Activated CD4-positive, alpha-beta T cell treated with anti-CD3 and anti-CD28 coated beads for 24 hours (primary cell): ENCODE data around the gene SLA2.
A peak's percentile ranks its signal among the peaks of the same experiment; 100 is the strongest.
"Not testable (repeated sequence)": the region's sequence is repeated elsewhere in the genome, so short reads cannot be mapped to it uniquely, and the experiment has no call there.

Experiments
- DNase-seq, 2 donors: peaks; one replicate each; pipeline ENCODE4 v3.0.0-alpha.2; 2020; ENCODE audit warnings: low read depth in 2 of 2

The SLA2 gene, protein sequence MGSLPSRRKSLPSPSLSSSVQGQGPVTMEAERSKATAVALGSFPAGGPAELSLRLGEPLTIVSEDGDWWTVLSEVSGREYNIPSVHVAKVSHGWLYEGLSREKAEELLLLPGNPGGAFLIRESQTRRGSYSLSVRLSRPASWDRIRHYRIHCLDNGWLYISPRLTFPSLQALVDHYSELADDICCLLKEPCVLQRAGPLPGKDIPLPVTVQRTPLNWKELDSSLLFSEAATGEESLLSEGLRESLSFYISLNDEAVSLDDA

DNA sequence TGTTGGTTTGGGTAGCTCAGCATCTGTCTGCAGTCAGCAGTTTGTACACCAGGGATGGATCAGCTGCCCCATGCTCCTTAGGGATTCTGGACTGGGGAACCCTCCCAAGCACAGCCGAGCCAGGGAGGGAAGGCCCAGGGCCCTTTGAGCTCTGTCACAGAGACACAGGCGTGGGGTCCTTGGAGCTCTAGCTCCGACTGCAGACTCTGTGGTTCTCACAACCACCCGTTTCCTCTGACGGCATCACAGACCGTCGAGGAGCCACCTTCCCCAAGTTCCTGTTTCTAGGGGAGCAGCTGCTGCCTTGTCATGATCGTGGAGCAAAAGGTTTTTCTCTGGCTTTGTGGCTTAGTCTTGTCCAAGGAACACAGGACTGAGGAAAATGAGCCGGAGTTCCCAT is at the start of gene SLA2:
Gene SLA2 (minus strand): TSS at position 199 of the 400 bp plus-strand sequence. CDS start 4,861 bp downstream, outside the sequence.
- DNase-seq: peak; percentile 22 to 44

DNA sequence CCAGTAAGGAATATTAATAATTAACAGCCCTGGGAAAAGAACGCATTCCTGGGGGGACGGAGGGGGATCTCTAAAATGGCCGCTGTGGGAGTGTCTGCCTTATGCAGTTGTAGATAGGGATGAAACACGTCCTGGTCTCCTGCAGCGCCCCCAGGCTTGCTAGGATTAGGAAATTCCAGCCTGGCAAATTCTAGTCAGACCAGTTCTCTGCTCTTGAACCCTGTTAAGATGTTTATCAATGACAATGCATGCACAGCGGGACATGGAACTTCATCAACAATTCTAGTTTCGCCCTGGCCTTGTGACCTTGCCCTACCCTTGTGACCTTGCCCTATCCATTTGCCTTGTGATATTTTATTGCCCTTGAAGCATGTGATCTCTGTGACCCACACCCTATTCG is 49.5 kb upstream of the SLA2 start:
- DNase-seq: not testable (repeated sequence)

DNA sequence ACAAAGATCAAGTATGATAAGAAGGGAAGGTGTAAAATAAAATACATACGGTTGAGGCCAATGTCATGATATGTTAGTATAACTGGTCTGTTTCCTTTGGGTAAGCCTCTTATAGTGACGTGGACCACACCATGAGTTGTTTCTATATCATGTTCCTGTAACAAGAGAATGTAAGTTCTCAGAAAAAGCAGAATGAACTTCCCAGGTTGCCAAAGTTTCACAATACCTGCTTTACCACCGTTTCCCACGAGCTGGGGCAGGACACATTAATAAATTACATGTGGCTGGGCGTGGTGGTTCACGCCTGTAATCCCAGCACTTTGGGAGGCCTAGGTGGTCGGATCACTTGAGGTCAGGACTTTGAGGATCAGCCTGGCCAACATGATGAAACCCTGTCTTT is 42.6 kb upstream of the SLA2 start:
- no peak for DNase-seq

DNA sequence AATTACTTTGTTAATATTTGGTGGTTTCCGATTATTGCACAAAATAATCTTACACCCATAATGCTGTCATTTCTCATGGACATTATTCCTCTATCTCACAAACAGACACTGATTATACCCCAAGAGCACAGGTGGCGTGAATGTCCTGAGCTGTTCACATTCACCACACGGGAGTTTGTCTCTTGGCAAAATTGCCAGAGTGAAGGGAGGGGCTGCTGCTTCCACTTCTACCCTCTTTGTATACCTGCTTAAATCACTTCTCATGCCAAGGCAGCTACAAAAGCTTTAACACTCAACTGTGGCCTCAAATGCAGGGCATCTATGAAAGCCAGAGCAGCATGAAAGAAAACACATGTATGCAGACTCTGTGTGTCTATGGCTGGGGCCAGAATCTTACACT is 41.9 kb upstream of the SLA2 start:
- no peak for DNase-seq

DNA sequence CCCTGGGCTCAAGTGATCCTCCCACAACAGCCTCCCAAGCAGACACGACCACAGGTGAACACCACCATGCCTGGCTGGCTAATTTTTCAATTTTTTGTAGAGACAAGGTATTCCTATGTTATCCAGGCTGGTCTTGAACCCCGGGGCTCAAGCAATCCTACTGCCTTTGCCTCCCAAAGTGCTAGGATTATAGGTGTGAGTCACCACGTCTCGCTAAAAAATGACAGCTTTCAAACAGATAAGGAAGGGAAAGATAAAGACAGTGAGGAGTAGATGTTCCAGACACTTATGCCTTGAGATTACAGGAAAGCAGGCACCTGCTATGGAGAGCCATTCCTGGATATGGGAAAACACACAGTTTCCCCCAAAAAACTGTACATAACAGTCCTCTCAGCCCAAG is 40.9 kb upstream of the SLA2 start:
- DNase-seq: no peak

DNA sequence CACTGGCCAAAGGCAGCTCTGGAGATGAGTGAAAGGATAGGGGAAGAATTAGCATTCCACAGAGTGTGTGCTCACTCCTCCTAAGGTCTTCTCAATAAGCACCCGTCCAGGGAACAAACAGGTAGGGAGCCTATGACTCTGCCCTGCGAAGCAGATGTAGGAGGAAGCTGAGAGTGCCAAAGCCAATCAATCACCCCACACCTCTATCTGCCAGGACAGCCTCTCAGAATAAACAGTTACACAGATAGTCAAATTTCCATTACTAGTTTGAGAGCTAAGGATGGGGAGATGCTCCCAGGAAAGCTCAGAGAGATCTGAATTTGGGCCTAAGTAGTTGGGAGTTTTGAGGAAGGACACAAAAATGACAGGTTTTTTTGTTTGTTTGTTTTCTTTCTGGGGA is 40.5 kb upstream of the SLA2 start:
- DNase-seq: no peak

DNA sequence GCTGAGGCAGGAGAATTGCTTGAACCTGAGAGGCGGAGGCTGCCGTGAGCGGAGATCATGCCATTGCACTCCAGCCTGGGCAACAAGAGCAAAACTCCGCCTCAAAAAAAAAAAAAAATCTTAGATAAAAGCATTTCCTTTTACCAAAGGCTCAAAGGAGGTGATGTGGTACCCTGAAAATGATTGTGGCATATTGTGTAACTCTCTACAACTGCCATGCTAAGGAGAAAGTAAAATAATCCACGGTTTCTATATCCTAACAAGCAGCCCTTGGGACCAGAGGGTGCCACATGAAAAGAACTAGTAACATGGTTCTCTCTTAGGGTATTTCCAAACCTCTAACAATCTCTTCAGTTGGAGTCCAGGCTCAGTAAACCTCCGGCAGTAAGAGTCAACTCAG is 38.8 kb upstream of the SLA2 start:
- no peak for DNase-seq

DNA sequence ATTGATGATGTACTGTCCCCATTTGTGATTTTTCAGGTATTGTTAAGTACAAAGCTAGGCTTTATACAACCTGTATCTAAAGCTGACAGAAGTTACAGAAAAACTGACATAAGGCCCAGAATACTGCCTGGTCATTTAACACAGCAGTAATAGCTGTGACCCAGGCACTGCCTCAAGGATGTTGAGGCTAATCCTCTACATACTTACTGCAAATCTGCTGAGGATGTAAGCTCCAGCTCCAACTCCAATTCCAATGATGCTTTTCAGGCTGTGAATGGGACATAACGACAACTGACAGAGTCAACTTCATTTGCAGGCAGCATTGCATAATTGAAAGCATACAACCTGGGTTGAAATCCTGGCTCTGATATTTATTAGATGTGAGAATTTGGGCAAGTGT is 36.3 kb upstream of the SLA2 start:
- DNase-seq: no peak

DNA sequence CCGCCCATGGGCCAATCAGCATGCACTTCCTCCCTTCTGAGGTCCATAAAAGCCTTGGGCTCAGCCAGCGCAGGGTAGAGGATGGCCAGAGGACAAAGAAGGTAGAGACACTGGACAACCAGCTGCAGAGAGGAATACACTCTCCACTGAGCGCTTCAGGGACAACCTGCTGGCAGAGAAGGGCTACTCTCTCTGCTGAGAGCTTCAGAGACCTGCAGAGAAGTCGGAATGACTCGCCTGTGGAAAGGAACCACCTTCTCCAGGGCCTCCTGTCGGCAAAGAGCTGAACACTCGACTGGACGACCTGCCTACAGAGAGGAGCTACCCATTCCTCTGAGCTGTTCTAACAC is 31.4 kb upstream of the SLA2 start:
- DNase-seq: no peak

DNA sequence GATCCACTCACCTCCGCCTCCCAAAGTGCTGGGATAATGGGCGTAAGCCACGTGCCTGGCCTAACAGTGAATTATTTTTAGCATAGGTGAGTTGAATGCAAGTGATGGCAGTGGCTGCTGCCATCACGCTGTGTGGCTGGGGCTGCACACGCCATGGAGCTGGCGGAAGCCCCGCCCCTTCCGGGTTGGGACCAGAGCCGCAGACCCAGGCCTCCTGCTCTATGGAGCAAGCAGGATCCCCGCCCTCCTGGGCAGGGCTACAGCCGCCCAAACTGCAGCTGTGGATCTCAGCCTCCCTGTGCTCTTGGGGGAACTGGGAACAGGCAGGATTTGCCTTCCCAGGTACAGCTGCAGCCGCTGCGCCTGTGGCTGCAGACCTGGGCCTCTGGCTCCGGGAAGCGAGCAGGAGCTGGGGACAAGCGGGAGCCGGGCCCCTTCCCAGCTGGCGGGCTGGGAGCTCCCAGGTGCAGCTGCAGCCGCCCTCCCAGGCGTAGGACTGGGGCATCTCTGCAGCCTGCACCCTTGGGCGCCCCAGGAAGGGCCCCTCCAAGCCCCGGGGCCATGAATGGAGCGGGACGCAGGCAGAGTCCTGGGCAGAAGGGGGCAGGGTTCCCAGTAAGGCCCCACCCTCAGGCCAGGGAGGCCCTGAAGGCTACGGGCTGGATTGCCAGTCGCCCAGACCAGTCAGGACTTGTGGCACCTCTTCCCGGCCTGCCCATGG is 30.9 kb upstream of the SLA2 start:
- DNase-seq: no peak

DNA sequence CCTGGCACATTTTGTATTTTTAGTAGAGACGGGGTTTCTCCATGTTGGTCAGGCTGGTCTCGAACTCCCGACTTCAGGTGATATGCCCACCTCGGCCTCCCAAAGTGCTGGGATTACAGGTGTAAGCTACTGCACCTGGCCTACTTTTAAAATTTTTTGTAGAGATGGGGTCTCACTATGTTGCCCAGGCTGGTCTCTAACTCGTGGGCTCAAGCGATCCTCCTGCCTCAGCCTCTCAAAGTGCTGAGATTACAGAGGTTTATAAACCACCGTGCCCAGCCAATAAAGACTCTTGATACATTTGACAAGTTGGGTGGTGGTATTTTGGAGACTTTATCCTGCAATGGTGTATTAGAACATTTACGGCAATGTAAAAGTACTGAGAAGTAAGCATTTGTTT is 29.5 kb upstream of the SLA2 start:
- DNase-seq: not testable (repeated sequence)

DNA sequence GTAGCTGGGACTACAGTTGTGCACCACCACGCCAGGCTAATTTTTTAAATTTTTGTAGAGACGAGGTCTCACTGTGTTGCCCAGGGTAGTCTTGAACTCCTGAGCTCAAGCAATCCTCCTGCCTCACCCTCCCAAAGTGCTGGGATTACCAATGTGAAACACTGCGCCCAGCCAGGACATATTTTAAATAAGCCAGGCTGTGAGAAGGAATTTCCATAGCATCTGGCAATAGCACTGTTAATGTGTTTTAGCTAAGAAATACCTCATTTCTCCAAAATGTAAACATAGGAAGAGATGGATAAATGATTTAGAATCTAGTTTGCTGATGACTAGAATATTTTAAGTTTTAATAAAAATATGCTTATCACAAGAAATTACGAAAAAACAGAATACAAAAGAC is 27.0 kb upstream of the SLA2 start:
- DNase-seq: no peak

DNA sequence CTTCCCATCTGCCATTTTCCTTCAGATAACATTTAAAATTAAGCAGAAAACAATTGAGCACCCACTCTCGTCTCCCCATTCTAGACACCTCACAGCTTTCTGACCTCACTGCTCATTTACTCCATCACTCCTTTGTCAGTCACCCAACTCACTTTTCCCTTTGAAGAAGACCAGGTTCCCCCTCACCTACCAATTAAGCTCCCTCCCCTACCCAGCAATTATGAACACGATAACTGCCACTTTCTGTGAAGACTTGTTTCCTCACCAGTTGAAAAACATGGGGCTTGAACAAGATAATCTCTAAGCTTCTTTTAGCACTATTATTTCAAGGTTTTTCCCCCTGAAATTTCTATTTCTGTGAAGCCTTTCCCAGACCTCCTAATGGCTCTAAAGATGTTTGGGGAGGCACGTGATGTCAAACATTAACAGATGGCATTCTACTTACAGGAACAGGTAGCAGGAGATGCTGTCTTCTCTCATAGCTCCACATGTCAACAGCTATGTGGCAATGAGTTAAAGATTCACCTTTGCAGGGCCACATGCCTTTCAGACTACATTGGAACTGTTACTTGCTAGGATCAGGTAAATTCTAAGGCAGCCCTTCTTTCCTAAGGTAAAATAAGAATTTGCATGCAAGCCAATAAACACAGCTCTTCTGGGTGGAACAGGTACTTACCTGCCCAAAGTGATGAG is 24.8 kb upstream of the SLA2 start:
- no peak for DNase-seq

DNA sequence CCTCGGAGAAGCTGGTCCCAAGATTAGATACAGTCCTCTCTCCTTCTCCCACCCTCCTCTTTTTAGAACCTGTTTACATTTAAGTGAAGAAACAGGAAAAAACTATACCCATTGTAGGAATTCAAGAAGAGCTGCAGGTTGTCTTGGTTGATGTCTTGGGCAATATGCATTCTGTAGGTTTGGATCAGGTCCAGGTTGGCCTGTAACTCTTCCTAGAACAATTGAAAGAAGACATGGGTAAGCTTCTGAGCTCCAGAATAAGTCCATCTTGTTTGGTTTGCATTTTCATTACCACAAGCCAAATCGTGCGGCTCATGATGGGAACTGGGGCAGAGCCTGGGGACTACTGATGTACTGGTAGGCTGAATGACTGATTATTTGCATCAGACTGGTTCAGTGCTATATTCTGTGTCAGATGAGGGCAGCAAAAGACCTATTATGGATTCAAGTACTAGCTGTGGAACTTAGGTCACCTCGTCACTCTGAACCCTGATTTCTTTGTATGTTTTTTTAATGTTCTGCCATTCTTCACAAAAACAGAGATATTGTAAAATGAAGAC is 20.3 kb upstream of the SLA2 start:
- DNase-seq: no peak

DNA sequence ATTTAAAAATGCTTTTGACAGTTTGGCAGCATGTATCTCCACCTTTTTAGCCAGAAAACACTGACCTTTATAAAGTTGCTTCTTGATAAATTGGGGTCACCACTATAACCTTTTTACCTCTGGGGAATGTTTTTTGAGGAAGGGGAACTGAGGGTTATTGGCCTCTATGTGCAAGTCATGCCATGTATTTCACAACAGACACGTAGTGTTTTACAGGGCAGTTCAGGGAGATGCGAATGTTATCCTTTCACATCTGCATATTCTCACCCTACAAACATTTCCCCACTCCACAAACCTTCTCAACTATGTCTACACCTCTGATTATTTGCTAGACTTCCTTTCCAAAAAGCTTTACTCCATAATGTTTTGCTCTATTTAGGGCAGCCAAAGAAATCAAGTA is 17.0 kb upstream of the SLA2 start:
- DNase-seq: no peak

DNA sequence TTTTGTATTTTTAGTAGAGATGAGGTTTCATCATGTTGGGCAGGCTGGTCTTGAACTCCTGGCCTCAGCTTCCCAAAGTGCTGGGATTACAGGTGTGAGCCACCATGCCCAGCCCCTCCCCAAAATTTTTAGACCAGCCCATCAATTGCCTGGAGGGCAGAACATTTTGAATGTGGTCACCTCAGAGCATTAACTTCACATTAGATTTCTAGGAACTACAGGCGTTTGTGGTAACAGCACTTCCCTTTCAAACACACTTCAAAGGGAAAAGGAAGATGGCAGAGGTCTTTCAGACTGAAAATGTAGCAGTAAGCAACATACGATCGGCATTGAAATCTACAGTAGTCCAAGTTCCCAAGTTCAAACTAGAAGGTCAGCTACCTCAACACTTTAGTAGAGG is 12.3 kb upstream of the SLA2 start:
- no peak for DNase-seq

DNA sequence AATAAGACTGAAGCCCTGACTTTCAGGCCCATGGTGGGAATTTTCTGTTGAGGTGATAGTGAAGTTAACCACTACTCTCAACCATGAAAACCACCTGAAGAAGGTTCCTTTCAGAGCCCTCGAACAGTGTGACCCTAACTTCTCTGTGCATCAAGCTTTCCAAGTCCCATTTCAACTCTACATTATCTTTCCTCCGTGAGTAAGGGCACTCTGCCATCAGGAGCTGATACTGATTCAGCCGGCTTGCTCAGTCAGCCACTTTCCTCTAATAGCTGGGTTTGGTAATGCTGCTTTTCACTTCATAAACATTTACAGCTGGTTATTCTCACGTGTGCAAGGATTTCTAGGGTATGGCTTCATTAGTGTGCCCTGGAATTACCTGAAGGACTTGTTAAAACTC is 10.7 kb upstream of the SLA2 start:
- DNase-seq: no peak

DNA sequence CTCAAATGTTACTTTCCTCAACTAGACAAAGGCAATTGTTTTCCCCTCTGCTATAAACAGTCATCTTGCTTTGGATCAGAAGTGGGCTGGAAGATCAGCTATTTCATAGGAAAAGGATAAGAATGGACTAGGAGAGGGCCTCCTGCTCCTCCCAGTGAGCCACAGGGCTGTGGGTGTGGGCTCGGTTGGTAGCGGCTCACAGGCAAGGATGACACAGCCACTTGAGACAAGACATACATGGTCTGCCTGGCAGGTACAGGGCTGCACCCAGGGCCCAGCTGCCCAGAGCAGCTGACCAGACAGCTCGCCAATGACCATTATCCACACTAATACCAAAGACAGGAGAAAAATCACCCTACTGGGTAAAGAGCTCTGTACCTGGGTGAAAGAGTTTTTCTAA is 9.0 kb upstream of the SLA2 start:
- no peak for DNase-seq

DNA sequence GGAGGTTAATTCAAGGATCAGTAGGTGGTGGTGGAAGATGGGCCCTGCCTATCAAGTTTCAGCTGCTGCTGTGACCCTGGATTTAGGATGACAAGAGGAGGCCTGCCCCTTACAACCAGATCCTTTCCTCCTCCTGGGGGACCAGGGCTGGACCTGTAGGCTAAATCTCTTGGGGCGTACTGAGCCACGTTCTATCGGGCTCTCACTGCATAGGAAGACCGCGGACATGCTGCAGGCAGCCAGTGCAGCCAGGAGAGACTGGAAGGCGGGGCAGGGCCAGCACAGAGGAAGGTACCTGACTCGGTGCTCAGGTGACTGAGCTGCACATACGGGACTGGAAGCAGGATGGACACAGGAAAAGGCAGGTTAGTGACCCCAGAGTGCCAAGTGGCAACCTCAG is 8.5 kb upstream of the SLA2 start:
- DNase-seq: no peak

DNA sequence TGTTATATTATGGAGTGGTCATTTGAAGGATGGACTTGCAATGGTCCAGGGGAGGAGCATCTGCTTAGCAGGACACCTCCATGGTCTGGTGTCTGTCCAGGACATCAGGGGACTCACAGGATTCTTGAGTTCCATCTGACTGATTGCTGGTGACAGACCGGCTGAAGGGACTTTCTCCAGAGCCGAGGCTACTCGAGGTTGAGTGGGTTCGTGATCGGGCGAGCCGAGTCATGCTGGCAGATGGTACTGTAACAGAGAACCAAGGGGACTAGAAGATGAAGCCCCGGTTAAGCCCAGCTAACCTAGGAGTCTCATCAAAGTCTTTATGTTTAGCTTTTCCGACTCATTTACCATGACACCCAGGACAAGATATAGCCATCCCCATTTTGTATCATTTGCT is 7.5 kb upstream of the SLA2 start:
- no peak for DNase-seq

DNA sequence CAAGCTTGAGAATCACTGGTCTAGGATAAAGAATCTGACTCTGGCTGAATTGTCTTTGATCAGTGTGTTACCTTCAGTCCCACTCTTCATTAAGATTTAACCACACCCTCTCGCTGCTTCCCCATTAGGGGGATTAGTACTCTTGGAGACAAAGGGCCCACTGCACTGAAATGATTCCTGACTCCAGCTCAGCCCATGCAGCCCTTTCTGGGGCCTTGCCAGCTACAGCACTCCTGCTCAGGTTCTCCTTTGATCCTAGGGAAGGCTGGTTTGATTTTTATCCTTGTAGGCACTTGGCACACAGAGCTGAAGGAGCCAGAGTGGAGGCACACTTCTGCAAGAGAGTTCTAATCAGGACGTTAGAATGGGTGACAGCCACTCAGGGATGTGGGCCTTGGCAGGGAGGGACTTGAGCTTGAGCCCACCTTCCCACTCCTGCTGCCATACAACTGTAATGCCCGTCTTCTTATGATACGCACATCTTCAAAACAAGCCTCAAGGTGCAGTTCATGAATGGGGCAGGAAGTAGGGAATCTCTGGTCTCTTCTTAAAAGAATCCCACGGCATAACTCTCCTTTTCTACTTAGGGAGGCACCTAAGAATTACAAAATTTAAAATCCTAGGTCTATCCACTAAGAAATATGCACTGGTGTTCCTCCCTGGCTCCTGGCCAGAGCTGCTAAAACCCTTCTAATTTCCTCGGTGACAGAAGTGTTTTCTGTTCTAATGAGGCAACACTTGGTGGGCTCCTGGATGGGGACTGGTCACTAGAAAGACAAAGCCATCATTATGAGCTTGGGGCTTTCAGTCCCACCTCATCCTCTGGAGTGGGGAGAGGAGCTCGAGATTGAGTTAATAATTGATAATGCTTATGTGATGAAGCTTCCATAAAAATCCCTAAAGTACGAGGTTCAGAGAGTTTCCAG is 1.5 kb upstream of the SLA2 start:
- DNase-seq: no peak

DNA sequence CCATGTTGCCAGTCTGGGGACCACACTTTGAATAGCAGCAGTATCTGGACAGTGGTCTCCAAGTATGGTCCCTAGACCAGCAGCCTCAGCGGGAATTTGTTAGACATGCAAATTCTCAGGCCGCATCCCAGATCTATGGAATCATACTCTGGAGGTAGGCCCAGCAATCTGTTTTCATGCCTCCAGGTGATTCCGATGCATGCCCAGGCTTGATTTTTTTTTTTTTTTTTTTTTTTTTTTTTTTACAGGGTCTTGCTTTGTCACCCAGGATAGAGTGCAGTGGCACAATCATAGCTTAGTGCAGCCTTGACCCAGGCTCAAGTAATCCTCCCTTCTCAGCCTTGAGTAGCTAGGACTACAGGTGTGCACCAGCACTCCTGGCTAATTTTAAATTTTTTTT is 682 bp upstream of the SLA2 start:
- DNase-seq: no peak
